HG02763 (cell line): ENCODE measurements around the gene ARL4C.
A peak's percentile ranks its signal among the peaks of the same experiment; 100 is the strongest.

Experiments
- ATAC-seq: cut with Tn5 transposase; IDR thresholded peaks from one replicate; pipeline ENCODE4 v1.9.1; 2021; ENCODE audit warnings: mild to moderate bottlenecking, moderate library complexity; ENCODE audit not compliant: unreplicated experiment

ARL4C gene

DNA sequence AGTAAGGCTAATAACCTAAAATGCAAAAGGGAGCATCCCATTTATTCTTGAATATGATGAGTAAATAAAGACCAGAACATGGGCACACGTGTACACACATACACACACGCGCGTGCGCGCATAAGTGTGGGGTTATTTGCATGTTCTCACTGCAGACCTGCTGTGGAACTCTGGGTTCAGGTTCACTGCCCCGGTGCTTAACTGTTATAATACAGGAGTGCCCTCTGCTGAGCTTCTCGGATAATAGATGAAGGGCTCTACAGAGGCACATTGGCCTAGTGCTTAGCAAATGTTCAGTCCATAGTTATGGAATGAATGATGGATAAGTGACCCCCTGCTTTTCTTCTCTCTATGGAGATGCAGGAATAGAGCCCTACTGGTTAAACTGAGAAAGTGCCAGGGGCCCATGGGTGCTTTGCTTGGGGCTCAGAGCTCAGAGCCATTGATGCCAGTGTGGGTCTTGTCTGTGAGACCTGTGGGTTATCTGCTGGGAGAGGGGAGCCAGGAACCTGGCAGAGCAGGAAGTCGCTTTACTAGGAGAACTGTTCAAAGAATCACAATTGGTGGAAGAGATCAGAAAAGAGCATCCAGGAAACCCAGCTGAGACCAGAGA, 3.6 kb upstream of the ARL4C start:
- ATAC-seq: peak; percentile 32

DNA sequence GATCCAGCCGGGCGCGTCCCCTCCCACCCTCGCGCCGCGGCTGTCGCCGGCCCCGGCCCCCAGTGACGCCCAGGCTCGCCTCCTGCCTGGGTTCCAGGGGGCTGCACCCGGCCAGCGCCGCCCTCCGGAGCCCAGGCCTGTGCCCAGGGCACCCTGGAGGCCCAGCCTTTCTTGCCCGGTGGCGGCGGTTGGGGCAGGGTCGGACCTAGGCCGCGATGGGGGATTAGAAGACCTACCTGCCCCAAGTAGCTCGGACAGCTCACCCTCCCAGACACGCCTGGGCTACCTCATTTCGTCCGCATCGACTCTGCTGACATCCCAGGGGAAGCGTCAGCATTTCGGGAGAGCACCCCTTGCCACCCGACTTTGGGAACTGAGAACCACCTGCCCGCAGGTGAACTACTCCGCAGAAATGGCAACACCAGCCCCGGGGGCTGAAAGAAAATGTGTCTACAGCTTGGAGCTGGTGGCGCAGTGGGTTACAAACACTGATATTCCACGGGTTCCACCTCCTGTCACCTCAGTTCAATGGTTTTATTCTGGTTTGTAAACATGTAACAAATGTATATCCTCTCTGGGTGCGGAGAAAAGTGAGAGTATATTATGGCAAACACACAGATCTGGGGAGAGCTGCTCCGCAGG, 834 bp upstream of the ARL4C start:
- ATAC-seq: no peak

DNA sequence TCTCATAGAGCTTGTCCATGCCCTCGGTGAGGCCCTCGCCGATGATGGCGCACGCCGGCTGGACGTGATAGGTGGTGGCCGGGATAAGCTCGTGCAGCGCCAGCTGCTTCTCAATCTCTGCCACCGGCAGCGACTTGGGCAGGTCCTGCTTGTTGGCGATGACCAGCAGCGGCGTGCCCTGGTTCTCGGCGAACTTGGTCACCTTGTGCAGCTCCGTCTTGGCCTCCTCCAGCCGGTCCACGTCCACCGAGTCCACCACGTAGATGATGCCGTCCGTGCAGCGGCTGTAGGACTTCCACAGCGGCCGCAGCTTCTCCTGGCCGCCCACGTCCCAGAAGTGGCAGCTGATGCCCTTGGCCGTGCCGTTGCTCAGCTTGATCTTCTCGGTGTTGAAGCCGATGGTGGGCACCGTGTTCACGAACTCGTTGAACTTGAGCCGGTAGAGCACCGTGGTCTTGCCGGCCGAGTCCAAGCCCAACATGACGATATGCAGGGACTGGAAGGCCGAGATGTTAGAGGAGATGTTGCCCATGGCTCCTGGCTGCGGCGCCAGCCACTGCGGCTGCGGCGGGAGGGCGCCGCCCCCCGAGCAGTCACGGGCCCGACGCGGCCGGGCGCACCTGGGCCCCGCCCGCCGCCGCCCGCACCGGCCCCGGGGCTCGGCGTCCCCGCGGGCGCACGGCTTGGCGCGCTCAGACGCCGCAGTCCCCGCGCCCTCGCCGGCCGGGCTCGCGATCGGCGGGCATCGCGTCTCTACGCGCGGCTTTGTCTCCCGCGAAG, 636 bp downstream of the ARL4C start:
- ATAC-seq: peak; percentile 49

DNA sequence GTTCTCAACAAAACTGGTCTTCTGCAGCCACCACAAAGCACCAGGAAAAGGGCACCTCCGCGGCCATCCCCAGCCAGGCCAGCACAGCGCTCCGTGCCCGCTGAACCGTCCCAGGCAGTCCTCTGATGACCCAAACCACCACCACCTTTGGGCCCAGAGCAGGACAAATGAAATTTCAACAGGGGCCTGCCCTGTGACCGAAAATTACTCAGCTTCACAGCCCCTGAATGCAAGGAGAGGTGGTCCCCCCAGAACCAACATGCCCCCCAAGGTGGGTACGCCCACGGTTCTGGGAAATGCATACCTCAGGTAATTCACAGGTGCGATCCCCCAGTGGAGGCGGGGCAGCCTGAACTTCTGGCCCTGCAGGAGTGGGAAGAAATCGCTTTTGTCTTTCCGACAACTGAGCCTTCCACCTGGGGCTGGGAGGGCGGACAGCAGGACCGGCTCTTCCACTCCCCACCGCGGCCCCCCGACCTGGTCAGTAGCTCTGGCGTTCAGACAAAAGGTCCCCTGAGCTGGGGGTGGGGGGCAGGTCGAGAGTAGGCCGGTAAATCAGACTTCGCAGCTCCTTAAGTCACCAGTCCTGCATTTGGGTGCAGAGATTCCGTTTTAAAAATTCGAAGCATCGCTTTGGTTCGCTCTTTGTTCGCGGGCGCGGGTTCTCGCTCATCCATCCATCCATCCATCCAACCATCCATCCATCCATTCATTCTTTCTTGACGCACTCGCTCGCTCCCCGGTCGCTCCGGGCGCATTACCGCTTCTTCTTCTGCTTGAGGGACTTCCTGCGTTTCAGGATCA, 1.4 kb downstream of the ARL4C start:
- ATAC-seq: no peak

DNA sequence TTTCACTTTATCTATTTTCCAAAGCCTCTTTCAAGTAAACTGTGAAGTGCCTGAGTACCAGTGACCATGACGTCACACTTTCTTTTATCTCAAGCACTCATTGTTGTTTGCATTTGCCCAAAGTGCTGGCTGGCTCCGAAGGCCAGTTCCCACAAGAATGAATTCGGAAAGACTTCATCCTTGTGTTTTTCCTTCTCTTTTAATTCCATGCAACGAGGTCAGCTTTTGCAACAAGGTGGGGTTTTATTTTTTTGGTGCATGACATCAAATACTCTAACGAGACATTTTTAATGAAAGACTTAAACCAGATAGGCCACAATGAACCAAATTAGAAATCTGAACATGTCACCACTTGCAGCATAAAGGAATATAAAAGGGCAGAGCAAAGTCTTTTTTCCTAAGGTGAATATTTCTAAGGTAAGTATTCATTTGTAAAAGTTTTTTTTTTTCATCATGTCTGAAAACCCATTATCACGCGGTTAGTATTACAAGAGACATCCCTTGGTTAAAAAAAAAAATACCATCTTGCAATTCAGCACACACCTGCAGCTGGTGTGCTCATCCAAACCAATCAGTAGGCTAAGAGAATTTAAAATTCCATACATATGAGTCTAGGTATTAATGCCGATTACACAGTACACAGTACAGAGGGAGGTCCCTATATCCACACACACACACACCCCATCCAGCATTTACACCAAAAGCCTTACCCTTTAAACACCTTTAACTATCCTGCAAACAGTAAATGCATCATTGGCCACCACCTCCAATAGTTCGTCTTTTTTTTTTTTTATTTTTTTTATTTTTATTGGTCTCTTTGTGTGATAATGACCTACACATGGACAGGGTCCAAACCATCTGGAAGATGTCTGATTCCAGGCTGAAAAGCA, 2.3 kb downstream of the ARL4C start:
- no peak for ATAC-seq

DNA sequence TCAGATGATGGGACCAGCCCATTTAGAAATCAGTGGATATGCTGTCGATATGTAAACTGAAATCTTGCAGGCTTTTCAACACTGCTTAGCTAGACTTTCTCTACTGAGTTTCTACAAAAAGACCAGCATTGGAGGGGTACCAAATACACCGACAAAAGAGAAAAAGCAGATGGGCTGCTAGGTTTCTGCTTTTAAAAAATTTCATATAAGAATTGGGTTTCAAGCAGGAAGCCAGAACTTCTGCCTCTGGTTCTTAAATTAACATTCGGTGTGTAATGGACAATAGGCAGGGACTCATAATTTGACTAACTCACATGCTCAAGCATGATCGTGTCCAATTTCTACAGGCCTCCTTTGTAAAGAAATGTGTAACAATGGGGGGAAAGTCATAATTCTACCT, 3.1 kb downstream of the ARL4C start:
- ATAC-seq: no peak

DNA sequence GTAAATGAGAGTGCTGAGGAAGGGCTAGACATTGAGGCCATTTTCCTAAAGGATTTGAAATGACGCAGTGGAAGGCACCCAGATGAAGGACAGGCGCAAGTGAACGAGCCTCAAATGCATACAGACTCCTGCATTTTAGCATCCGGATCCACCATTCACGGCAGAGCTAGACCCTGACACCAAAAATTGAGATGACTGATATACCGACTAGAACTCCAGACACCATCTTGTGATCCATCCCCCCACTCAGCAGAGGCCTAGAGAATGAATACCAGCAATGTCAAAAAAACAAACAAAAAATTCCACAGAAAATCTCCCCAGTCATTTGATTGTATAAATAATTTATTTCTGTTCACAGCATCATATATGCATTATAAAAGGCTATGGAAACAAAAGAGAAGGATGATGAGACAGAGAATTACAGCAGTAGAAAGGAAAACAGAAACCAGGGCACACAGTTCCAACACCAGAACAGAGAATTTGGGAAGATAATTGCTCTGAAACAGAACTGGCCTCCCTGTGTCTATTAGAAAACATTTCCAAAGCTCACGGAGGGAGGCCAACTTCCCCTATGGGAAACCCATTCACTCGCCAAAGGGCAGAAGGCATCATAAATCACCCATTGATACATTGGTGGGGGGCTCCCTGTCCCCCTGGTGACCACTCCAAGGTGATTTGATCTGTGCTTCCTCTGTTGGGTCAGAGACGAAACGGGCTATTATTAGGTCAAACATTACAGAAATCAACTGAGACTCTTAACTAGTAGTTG, 4.0 kb downstream of the ARL4C start:
- ATAC-seq: no peak

DNA sequence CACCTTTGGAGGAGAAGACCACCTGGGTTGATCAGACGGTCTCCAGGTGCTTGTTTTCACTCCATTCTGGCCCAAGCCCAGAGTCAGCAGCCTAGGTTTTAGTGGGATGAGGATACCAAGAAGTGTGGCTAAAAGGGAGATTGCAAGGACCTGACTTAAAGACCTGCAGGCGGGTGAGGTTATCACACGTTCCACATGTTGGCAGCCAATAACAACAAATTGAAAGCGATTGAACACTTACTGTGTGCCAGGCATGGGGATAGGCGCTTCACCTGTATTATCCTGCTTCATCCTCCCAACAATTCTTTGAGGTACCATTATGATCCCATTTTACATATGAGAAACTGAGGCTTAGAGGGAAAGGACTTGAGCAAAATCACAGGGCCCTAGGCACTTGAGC, 5.0 kb downstream of the ARL4C start:
- ATAC-seq: no peak

DNA sequence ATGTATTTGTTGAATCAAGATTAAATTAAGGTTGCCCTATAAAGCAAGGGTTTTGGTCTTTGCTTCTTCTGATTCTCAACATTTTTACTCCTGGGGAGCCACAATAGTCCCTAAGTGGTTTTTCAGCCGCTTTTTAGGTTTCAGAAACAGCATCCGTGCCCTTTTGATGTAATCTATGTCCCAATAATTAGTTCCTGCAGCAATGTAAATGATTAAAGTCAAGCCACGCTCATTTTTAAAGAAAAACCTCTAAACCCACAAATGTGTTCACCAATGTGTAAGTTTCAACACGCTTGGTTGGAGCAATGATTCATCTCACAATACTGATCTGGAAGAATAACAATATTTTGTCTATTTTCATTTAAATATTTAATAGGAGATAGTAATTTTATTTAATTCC, 5.6 kb downstream of the ARL4C start:
- ATAC-seq: no peak

DNA sequence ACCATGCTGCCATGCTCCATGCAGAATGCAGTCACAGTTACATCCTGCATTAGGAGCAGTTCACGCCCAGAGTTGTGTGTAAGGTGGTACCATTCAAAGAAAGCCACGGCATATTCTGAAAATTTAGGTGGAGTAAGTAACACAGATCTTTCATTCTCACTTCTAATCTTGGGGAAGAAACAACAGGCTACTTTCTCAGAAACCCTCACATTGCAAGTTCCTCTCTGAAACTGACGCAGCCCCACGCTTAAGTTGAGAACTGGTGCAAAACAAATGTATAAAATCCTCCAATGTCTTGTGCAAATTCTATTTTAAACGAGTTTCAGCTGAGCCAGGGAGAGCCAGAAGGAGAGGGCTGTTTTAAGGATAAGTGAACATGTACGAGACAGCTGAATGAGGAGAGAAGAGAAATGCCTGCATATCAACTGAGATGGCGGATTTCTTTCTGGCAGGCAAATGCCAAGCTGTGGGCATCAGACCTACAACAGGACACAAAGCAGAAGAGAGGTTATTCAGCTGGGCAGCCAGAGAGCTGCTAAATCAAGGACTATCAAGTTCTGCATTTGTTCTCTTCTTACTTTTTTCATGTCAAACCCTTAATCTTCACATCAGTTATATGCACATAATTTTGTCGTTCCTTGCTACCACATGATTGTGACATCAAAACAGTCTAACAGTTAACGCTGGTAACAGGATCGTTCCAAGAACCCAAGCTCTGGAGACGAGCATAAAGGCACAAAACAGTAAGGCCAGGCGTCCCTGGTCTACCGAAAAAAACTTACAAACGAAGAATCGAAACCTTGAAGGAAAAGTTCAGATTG, 6.4 kb downstream of the ARL4C start:
- ATAC-seq: no peak

DNA sequence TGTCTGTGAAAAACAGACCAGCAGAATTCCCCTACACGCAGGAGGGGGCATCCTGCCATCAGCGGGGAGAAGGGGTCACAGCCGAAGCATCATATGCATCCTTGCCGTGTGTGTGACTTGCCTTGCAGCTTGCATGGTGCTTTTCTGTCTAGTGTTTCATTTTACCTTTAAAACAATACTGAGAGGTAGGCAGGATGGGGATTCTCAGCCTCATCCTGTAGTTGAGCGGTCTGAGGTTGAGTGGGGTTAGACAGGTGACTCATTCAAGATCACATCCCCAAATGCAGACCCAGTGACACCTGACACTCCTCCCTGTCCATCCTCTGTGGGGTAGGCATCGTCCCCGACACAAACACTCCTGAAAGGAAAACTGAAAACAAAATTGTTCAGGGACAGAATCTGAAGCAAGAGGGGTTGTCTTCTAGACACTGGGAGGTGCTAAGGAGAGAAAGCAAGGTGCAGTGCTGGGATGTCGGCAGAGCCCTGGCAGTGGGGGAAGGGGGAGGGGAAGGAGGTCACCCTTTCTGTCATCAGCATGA, 7.9 kb downstream of the ARL4C start:
- peak; percentile 69 for ATAC-seq

DNA sequence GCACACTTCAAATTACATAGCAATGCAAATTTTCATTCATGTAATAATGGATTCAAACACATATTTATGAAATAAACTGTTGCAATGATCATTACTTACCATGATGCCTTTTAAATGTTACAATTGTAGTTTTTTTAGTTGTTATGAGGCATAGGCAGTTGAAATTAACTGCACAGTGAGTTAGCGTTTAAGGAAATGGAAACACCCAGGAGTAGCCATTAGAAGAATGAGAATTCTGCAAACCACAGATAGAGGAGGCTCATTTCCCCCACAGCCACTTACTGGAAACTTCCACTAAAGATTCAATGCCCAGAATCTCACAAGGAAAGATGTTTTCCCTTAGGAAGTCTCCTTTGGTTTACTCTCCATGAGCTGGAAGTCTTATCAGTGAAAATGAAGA, 8.4 kb downstream of the ARL4C start:
- ATAC-seq: no peak

DNA sequence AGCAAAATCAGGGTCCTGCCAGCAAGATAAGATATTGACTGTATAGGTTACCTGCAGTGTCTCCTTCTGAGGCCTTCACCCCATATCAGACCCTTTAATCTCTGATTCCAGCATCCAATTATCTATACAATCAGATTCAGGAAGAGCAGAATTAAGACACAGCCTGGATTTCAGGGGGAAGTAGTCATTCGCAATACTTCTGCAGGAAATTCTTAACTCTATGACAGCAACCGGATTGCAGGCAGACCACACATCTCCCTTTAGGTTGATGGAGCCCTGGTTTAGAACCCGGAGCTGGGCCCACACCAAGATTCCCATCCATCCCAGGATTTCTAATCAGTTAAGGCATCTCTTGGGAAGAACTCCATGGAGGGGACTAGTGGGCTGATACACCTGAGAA, 9.5 kb downstream of the ARL4C start:
- ATAC-seq: no peak

DNA sequence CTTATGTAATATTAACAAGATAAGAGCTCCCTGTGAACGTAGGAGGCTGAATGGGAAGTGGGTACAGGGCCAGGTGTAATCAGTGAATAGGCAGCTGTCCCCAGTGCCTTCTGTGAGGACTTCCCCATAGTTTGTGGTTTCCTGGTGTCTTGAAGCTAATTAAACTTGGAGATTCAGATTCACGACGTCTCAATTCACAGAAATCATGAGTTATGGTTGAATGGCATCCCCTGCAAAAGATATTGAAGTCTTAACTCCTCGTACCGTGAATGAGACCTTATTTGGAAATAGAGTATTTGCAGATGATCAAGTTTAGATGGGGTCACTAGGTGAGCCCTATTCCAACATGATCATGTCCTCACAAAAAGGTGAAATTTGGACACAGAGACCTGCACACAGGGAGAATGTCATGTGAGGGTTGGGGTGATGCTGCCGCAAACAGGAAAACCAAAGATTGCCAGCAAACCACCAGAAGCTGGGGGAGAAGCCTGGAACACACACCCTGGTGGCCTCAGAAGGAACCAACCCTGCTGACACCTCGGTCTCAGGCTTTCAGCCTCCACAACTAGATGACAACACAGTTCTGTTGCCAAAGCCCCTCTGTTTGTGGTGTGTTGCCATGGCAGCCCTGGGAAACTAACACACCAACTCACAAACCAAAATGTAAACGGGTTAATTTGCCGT, 13.2 kb downstream of the ARL4C start:
- no peak for ATAC-seq

DNA sequence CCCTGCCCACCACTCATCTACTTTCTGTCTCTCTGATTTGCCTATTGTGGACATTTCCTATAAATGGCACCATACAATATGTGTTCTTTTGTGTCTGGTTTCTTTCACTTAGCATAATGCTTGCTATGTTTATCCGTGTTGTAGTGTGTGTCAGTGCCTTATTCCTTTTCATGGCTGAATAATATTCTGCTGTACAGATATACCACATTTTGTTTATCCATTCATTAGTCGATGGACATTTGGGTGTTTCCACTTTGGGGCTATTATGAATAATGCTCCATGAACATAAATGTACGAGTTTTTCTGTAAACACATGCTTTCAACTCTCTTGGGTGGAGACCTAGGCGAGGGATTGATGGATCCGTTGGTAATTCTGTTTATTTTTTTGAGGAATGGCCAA, 15.6 kb downstream of the ARL4C start:
- no peak for ATAC-seq

DNA sequence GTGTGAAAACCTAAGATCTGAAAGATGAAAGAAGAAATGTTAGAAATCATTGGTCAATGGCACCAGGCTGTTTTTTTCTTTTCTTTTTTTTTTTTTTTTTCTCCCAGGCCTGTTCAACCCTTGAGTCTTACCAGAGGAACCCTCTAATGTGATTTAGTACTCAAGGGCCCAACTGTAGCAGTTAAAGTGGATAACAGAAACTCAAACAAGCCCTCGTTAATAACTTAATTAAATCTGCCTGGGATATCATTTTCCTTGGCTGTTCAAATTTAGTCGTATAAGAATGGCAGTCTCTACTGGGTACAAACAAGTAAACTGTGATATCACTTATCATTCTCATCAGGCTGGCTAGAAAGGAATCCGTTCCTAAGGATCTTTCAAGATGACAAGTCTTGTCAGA, 16.5 kb downstream of the ARL4C start:
- no peak for ATAC-seq

DNA sequence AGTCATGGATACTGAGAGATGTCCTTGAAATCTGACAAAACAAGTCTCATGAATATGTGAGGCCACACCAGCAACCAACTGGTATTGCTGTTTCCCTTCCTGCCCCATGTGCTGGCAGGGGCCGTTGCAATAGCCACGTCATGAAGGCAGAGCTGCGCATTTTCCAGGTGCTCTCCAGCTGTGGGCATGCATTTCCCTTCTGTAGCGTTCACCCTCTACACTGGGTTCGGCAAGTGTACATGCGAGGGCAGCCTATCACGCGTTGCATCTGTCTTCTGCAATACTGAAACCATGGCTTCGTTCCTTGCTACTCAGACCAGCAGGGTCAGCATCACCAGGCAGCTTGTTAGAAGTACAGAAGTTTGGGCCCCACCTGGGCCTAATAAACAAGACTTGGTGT, 17.4 kb downstream of the ARL4C start:
- ATAC-seq: no peak
